NCI-H446 (cell line): ENCODE measurements around the gene CGB8.
"Not testable (repeated sequence)": the region's sequence is repeated elsewhere in the genome, so short reads cannot be mapped to it uniquely, and the experiment has no call there.

Experiments used
- DNase-seq, 2 experiments: peaks; one replicate each; lab custom pipeline; 2025; lab: John Stamatoyannopoulos, UW

The CGB8 gene

GRCh38 chr19:49030323-49030722, 18.6 kb downstream of the CGB8 start:
- DNase-seq, result not testable (repeated sequence)

- not testable (repeated sequence) for DNase-seq
These were observed 19.2 kb downstream of the CGB8 start for GRCh38 chr19:49029749-49030148.

GRCh38 chr19:49028686-49029085, 20.2 kb downstream of the CGB8 start:
- DNase-seq, result not testable (repeated sequence)

- not testable (repeated sequence) for DNase-seq
These were observed 23.3 kb downstream of the CGB8 start for GRCh38 chr19:49025599-49025998.

- not testable (repeated sequence) for DNase-seq
These were observed 23.8 kb downstream of the CGB8 start for GRCh38 chr19:49025088-49025487.

GRCh38 chr19:49024233-49024632, 24.7 kb downstream of the CGB8 start, which contains the start of gene CGB3:
Gene CGB3, minus strand, starts transcription at chr19:49024333. Its CDS starts 362 bp downstream, at chr19:49023971.
- not testable (repeated sequence) for DNase-seq

GRCh38 chr19:49022116-49022515, 26.8 kb downstream of the CGB8 start:
- DNase-seq, result no peak

GRCh38 chr19:49020931-49021895, 27.7 kb downstream of the CGB8 start:
- no peak for DNase-seq

GRCh38 chr19:49020342-49020741, 28.6 kb downstream of the CGB8 start:
- no peak for DNase-seq

GRCh38 chr19:49019242-49019932, 29.5 kb downstream of the CGB8 start:
- DNase-seq, result peak in 1 of 2 experiments; percentile 61

GRCh38 chr19:49018388-49019241, 30.3 kb downstream of the CGB8 start:
- not testable (repeated sequence) for DNase-seq

- DNase-seq, result peak in 1 of 2 experiments; percentile 25
These were observed 31.1 kb downstream of the CGB8 start for GRCh38 chr19:49017666-49018351.

- DNase-seq, result no peak
These were observed 31.8 kb downstream of the CGB8 start, which contains the start of gene LHB for GRCh38 chr19:49017041-49017665. Gene LHB, minus strand, starts transcription at chr19:49017091. Its CDS starts 10 bp downstream, at chr19:49017081.

GRCh38 chr19:49016067-49016839, 32.7 kb downstream of the CGB8 start:
- DNase-seq, result no peak

- DNase-seq, result no peak
These were observed 34.0 kb downstream of the CGB8 start for GRCh38 chr19:49014870-49015255.

- DNase-seq, result no peak
These were observed 34.6 kb downstream of the CGB8 start for GRCh38 chr19:49014123-49014869.

- DNase-seq, result no peak
These were observed 37.7 kb downstream of the CGB8 start for GRCh38 chr19:49011194-49011593.

- DNase-seq, result no peak
These were observed 38.5 kb downstream of the CGB8 start for GRCh38 chr19:49010453-49010852.

GRCh38 chr19:49009828-49010227, 39.1 kb downstream of the CGB8 start:
- DNase-seq, result no peak
